Fibroblast of skin of abdomen (primary cell): ENCODE measurements around the gene PLAAT5.
"Not testable (repeated sequence)": the region's sequence is repeated elsewhere in the genome, so short reads cannot be mapped to it uniquely, and the experiment has no call there.

Experiments
- DNase-seq: peaks from one replicate; pipeline ENCODE4 v3.0.0-alpha.2; 2013

PLAAT5 gene

GRCh38 chr11:63480039-63480438 is 10.9 kb downstream of the PLAAT5 start:
- DNase-seq: no peak

- DNase-seq: peak; percentile 72
Measured at GRCh38 chr11:63478896-63479295, 12.1 kb downstream of the PLAAT5 start.

- DNase-seq: no peak
Measured at GRCh38 chr11:63476618-63477017, 14.3 kb downstream of the PLAAT5 start.

- DNase-seq: no peak
Measured at GRCh38 chr11:63472372-63472771, 18.6 kb downstream of the PLAAT5 start.

- no peak for DNase-seq
Measured at GRCh38 chr11:63470311-63470710, 20.7 kb downstream of the PLAAT5 start.

GRCh38 chr11:63462137-63462536 is 28.8 kb downstream of the PLAAT5 start:
- DNase-seq: no peak

GRCh38 chr11:63459586-63459985 is 31.4 kb downstream of the PLAAT5 start:
- DNase-seq: no peak

- DNase-seq: no peak
Measured at GRCh38 chr11:63448646-63449045, 42.3 kb downstream of the PLAAT5 start.

GRCh38 chr11:63445720-63446119 is 45.2 kb downstream of the PLAAT5 start:
- peak; percentile 45 for DNase-seq

GRCh38 chr11:63445118-63445517 is 45.8 kb downstream of the PLAAT5 start:
- no peak for DNase-seq

GRCh38 chr11:63444160-63444559 is 46.8 kb downstream of the PLAAT5 start:
- no peak for DNase-seq

- DNase-seq: no peak
Measured at GRCh38 chr11:63443714-63444113, 47.3 kb downstream of the PLAAT5 start.

- not testable (repeated sequence) for DNase-seq
Measured at GRCh38 chr11:63435831-63436230, 55.1 kb downstream of the PLAAT5 start.

GRCh38 chr11:63435351-63435750 is 55.6 kb downstream of the PLAAT5 start:
- DNase-seq: not testable (repeated sequence)

- DNase-seq: not testable (repeated sequence)
Measured at GRCh38 chr11:63430731-63431130, 60.2 kb downstream of the PLAAT5 start.

GRCh38 chr11:63427971-63428508 is 62.9 kb downstream of the PLAAT5 start:
- no peak for DNase-seq

- DNase-seq: no peak
Measured at GRCh38 chr11:63417174-63417852, 73.7 kb downstream of the PLAAT5 start.
